HG03354 (cell line): Measurements from ENCODE around the gene RASSF9.

Source experiments
- ATAC-seq: cut with Tn5 transposase; IDR thresholded peaks from one replicate; pipeline ENCODE4 v1.9.1; 2021; ENCODE audit warnings: mild to moderate bottlenecking; ENCODE audit not compliant: unreplicated experiment, poor library complexity, severe bottlenecking

RASSF9 gene

GRCh38 chr12:85823436-85824180 is 12.6 kb downstream of the RASSF9 start:
- no peak for ATAC-seq

- ATAC-seq, result no peak
Observed at GRCh38 chr12:85821759-85822158, 14.4 kb downstream of the RASSF9 start.

GRCh38 chr12:85821206-85821605 is 15.0 kb downstream of the RASSF9 start:
- ATAC-seq, result no peak

GRCh38 chr12:85820101-85820500 is 16.1 kb downstream of the RASSF9 start:
- ATAC-seq, result no peak

GRCh38 chr12:85814741-85815140 is 21.5 kb downstream of the RASSF9 start:
- no peak for ATAC-seq

GRCh38 chr12:85814071-85814470 is 22.1 kb downstream of the RASSF9 start:
- no peak for ATAC-seq

GRCh38 chr12:85809500-85809899 is 26.7 kb downstream of the RASSF9 start:
- no peak for ATAC-seq

GRCh38 chr12:85807730-85808129 is 28.5 kb downstream of the RASSF9 start:
- no peak for ATAC-seq

GRCh38 chr12:85805654-85806053 is 30.6 kb downstream of the RASSF9 start:
- no peak for ATAC-seq

- no peak for ATAC-seq
Observed at GRCh38 chr12:85804663-85805062, 31.5 kb downstream of the RASSF9 start.

GRCh38 chr12:85803923-85804322 is 32.3 kb downstream of the RASSF9 start:
- ATAC-seq, result no peak

GRCh38 chr12:85803231-85803630 is 33.0 kb downstream of the RASSF9 start:
- no peak for ATAC-seq

GRCh38 chr12:85798122-85798521 is 38.1 kb downstream of the RASSF9 start:
- no peak for ATAC-seq

- ATAC-seq, result no peak
Observed at GRCh38 chr12:85796001-85796400, 40.2 kb downstream of the RASSF9 start.

- no peak for ATAC-seq
Observed at GRCh38 chr12:85794531-85794930, 41.7 kb downstream of the RASSF9 start.

- no peak for ATAC-seq
Observed at GRCh38 chr12:85784096-85784720, 52.0 kb downstream of the RASSF9 start.

GRCh38 chr12:85782711-85783110 is 53.5 kb downstream of the RASSF9 start:
- ATAC-seq, result no peak

- no peak for ATAC-seq
Observed at GRCh38 chr12:85781766-85782165, 54.4 kb downstream of the RASSF9 start.

- ATAC-seq, result no peak
Observed at GRCh38 chr12:85779768-85780167, 56.4 kb downstream of the RASSF9 start.

- no peak for ATAC-seq
Observed at GRCh38 chr12:85775091-85775490, 61.1 kb downstream of the RASSF9 start.

- no peak for ATAC-seq
Observed at GRCh38 chr12:85765453-85765869, 70.7 kb downstream of the RASSF9 start.
